ENCODE measurements around the gene NPR1.

DNA sequence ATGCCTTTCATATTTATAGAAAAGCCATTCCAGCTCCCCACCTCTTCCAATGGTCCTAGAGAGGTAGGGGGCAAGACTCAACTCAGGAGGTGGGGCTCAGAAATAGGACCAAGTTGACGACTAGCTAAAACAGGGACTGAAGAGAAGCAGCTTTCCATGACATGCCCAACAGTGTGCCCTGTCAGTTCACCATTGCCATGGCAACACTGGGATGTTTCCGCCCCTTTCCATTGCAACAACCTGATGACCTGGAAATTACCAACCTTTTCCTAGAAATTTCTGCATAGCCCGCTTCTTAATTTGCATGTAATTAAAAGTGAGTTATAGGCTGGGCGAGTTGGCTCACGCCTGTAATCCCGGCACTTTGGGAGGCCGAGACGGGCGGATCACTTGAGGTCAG is 27.0 kb downstream of the NPR1 start:
- TF ChIP-seq, protein P1, sequence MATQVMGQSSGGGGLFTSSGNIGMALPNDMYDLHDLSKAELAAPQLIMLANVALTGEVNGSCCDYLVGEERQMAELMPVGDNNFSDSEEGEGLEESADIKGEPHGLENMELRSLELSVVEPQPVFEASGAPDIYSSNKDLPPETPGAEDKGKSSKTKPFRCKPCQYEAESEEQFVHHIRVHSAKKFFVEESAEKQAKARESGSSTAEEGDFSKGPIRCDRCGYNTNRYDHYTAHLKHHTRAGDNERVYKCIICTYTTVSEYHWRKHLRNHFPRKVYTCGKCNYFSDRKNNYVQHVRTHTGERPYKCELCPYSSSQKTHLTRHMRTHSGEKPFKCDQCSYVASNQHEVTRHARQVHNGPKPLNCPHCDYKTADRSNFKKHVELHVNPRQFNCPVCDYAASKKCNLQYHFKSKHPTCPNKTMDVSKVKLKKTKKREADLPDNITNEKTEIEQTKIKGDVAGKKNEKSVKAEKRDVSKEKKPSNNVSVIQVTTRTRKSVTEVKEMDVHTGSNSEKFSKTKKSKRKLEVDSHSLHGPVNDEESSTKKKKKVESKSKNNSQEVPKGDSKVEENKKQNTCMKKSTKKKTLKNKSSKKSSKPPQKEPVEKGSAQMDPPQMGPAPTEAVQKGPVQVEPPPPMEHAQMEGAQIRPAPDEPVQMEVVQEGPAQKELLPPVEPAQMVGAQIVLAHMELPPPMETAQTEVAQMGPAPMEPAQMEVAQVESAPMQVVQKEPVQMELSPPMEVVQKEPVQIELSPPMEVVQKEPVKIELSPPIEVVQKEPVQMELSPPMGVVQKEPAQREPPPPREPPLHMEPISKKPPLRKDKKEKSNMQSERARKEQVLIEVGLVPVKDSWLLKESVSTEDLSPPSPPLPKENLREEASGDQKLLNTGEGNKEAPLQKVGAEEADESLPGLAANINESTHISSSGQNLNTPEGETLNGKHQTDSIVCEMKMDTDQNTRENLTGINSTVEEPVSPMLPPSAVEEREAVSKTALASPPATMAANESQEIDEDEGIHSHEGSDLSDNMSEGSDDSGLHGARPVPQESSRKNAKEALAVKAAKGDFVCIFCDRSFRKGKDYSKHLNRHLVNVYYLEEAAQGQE (IDR thresholded peaks at IDR 0.05; ENCODE audit: unreplicated experiment), result no peak
- TF ChIP-seq EZH2 (IDR thresholded peaks at IDR 0.05; ENCODE audit: low read depth, unreplicated experiment) (no peak), EZH2phosphoT487 (IDR thresholded peaks at IDR 0.05; ENCODE audit: unreplicated experiment) (no peak), POLR2AphosphoS5 (IDR thresholded peaks at IDR 0.05; ENCODE audit: low read depth) (no peak), NANOG (IDR thresholded peaks at IDR 0.05; ENCODE audit: borderline replicate concordance) (no peak), ZNF114 (CRISPR knock-in tag; IDR thresholded peaks at IDR 0.05) (no peak), CREB1 (CRISPR knock-in tag; IDR thresholded peaks at IDR 0.05; ENCODE audit: low read depth) (no peak), STAT1 (IDR thresholded peaks at IDR 0.05; ENCODE audit: unreplicated experiment) (no peak), ZNF331 (CRISPR knock-in tag; IDR thresholded peaks at IDR 0.05; ENCODE audit: low read depth) (no peak)
- TF ChIP-seq, protein P2, sequence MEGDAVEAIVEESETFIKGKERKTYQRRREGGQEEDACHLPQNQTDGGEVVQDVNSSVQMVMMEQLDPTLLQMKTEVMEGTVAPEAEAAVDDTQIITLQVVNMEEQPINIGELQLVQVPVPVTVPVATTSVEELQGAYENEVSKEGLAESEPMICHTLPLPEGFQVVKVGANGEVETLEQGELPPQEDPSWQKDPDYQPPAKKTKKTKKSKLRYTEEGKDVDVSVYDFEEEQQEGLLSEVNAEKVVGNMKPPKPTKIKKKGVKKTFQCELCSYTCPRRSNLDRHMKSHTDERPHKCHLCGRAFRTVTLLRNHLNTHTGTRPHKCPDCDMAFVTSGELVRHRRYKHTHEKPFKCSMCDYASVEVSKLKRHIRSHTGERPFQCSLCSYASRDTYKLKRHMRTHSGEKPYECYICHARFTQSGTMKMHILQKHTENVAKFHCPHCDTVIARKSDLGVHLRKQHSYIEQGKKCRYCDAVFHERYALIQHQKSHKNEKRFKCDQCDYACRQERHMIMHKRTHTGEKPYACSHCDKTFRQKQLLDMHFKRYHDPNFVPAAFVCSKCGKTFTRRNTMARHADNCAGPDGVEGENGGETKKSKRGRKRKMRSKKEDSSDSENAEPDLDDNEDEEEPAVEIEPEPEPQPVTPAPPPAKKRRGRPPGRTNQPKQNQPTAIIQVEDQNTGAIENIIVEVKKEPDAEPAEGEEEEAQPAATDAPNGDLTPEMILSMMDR (conservative IDR thresholded peaks at IDR 0.05; ENCODE audit: low read depth in 2 of 2), result no peak
- TF ChIP-seq, protein P3, sequence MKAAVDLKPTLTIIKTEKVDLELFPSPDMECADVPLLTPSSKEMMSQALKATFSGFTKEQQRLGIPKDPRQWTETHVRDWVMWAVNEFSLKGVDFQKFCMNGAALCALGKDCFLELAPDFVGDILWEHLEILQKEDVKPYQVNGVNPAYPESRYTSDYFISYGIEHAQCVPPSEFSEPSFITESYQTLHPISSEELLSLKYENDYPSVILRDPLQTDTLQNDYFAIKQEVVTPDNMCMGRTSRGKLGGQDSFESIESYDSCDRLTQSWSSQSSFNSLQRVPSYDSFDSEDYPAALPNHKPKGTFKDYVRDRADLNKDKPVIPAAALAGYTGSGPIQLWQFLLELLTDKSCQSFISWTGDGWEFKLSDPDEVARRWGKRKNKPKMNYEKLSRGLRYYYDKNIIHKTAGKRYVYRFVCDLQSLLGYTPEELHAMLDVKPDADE (IDR thresholded peaks at IDR 0.05), result no peak

All from GM23338 (cell line).